Activated effector memory CD4-positive, alpha-beta T cell treated with anti-CD3 and anti-CD28 coated beads, Interleukin-2, amount 50 U/mL, for 16 hours (primary cell): ENCODE results near the gene CLEC16A.
A peak's percentile ranks its signal among the peaks of the same experiment; 100 is the strongest.

Experiments
- DNase-seq: peaks from one replicate; pipeline ENCODE4 v3.0.0-alpha.2; 2020

The CLEC16A gene

GRCh38 chr16:11165349-11165748 is 221.0 kb downstream of the CLEC16A start:
- no peak for DNase-seq

GRCh38 chr16:11165894-11166665 is 221.7 kb downstream of the CLEC16A start:
- no peak for DNase-seq

- DNase-seq = no peak
Observed at GRCh38 chr16:11167581-11167980, 223.2 kb downstream of the CLEC16A start.

GRCh38 chr16:11168386-11169051 is 224.2 kb downstream of the CLEC16A start:
- no peak for DNase-seq

GRCh38 chr16:11169641-11170040 is 225.3 kb downstream of the CLEC16A start:
- peak; percentile 39 for DNase-seq

- peak; percentile 38 for DNase-seq
Observed at GRCh38 chr16:11170201-11170600, 225.8 kb downstream of the CLEC16A start.

- DNase-seq = peak; percentile 53
Observed at GRCh38 chr16:11170696-11171447, 226.5 kb downstream of the CLEC16A start.

DNA sequence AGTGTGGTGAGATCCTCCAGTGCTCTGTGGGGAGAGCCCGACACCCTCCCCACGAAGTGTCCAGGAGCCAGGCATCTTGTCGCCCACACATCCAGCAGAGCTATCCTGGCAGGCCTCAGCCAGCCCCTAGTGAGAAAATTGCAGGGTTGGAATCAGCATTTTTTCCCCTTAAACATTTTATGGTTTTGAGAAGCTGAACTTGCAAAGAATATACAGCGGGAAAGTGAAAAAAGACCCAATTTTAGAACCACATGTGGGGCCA is 227.0 kb downstream of the CLEC16A start:
- DNase-seq = no peak

GRCh38 chr16:11171757-11172299 is 227.5 kb downstream of the CLEC16A start:
- DNase-seq = no peak

GRCh38 chr16:11173426-11173825 is 229.1 kb downstream of the CLEC16A start:
- no peak for DNase-seq

DNA sequence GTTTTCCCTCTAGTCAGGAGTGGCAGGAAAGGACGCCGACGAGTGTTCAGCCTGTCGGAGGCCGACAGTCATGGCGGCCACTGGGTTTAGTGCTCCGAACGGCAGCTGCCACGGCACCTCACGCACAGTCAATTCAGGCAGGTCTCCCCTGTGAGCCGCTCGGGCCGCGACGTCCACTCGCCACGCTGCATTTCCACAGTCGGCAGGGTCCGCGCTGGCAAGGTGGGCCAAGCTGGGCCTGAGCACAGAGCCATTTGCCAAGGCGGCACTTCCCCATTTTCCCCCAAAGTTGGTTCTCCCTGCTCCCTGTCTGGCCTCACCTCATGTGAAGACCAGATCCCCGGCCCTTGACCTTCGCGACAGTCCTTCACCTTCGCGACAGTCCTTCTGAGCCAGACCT is 229.8 kb downstream of the CLEC16A start:
- no peak for DNase-seq

DNA sequence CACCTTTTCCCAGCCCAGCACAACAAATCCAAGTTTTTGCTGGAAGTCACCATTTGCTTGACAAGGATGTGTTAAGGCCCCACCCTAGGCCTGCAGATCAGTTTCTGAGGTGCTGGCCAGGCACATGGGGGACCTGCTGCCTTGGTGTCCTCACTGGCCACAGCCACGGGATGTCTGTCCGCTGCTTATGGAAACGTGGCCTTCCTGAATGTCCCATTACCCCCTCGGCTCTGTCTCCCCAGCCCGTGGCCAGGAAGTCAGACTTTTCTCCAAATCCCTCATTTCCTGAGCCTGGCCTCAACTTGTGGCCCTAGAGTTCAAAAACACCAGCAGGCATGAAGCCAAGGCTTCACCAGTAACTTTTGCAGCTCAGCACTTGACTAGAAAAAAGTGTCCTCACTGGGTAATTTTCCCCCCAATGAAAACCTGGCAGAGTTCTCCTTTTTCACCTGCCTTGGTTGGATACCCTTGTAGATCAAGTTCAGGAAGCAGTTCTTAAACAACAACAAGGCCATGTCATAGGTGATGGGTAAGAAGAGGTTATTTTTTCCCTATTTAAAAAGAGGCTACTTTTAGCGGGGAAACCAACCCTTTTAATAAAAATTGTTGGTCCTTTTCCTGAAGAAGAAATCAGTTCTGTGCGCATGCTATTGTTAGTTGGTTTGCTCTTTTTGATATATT is 230.9 kb downstream of the CLEC16A start:
- no peak for DNase-seq

- peak; percentile 68 for DNase-seq
Observed at GRCh38 chr16:11175787-11176341, 231.5 kb downstream of the CLEC16A start.

- no peak for DNase-seq
Observed at GRCh38 chr16:11177578-11178160, 233.3 kb downstream of the CLEC16A start.

DNA sequence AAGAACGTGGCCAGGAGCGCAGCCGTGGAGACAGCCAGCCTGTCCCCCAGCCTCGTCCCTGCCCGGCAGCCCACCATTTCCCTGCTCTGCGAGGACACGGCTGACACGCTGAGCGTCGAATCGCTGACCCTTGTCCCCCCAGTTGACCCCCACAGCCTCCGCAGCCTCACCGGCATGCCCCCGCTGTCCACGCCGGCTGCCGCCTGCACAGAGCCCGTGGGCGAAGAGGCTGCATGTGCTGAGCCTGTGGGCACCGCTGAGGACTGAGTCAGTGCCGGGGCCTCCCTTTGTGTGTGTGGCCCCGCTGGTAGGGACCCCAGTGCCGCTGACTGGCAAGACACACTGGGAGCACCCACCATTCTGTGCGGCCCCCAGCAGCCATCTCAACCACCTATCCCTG is 234.1 kb downstream of the CLEC16A start:
- no peak for DNase-seq

- DNase-seq = no peak
Observed at GRCh38 chr16:11179574-11179973, 235.2 kb downstream of the CLEC16A start.

GRCh38 chr16:11180489-11180888 is 236.1 kb downstream of the CLEC16A start:
- no peak for DNase-seq

DNA sequence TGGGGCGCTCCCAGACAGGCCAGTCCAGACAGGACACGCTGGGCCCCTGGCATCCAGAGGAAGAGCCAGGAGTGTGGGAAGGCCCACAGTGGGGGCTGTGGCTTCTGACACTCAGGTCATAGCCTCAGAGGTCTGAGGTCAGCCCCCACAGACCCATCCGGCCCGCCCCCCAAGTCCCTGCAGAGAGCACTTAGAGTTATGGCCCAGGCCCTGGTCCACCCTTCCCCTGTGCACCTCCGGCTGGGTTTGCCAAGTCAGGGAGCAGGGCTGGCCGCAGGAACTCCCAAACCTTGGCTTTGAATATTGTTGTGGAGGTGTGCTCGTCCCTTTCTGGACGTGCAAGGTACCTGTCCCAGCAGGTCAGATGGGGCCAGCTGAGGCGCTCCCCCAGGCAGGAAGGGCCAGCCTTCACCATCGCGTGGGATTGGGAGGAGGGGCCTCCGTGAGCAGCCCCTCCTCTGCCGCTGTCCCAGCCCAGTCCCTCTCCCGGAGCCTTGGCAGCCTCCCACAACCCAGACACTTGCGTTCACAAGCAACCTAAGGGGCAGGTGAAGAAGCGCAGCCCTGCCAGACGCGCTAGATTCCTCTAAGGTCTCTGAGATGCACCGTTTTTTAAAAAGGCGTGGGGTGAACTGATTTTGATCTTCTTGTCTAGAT is 237.0 kb downstream of the CLEC16A start:
- no peak for DNase-seq

DNA sequence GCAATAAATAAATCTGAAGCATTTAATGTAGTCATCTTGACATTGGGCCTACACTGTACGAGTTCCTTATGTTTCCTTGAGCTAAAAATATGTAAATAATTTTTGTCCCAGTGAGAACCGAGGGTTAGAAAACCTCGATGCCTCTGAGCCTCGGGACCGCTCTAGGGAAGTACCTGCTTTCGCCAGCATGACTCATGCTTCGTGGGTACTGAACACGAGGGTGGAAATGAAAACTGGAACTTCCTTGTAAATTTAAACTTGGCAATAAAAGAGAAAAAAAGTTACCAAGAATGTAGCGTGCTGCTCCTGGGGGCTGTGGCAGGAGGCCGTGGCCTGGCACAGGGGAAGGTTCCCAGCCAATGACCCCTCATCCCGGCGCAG is 237.5 kb downstream of the CLEC16A start:
- no peak for DNase-seq

DNA sequence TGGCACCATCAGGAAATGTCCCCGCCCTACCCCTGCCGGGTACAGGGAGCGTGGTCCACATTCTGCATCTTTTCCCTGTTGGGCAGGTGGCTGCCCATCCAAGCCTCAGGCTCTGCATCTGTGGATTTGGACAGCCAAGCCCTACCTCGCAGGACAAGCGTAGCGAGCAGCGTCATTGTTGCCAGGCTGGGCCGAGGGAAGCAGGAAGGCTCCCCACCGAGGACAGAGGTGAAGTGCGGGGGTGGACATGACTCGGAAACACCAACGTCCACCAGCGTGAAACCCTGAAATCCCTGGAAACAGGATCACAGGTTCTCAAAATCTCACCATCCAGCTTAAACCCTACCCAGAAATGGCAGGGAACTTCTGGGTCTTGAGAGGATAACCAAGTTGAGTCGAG is 238.0 kb downstream of the CLEC16A start:
- DNase-seq = no peak

- no peak for DNase-seq
Observed at GRCh38 chr16:11183035-11183812, 238.9 kb downstream of the CLEC16A start.
